ENCODE data around the gene CYP39A1. TPM values are rescaled to one million over a fixed set of nuclear protein-coding genes. Genes with fewer than 3 reads are reported as not detected.

Gene CYP39A1
- total RNA-seq, 2 donors from 2014 or later: 0.68 to 1.1 TPM

DNA sequence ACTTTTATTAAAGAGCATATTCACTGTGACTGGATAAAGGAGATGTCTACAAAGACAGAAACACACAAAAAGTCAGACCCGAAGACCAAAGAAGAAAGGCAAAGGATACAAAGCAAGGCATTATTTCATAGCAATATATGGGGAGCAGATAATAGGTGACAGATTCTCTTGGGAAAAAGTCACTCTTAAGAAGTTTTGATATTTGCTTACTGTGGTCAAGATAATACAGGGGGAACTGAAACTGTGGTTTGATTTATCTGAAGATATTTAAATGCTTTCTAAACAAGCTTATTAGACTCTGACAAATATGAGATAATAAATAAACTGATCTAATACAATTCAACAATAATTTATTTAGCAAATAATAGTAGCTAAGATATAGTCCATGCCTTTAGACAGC, 14.7 kb downstream of the CYP39A1 start:
- Histone ChIP-seq H3K4me3 (no peak overlapping the region), H3K9me3 (no peaks in the 10 kb centered on the region), H3K27ac (no peak overlapping the region), H3K27me3 (replicated peaks; ENCODE audit: insufficient read depth) (no peaks in the 10 kb centered on the region), H3K36me3 (no peaks in the 10 kb centered on the region), H3K4me1 (ENCODE audit: control insufficient read depth in 1 of 2, low read depth in 2 of 2) (no peaks in the 10 kb centered on the region)
- ATAC-seq (ENCODE audit: insufficient number of reproducible peaks, low FRiP score, low read depth) (no peak), DNase-seq (ENCODE audit: low spot score) (no peak)
- TF ChIP-seq, protein P1, sequence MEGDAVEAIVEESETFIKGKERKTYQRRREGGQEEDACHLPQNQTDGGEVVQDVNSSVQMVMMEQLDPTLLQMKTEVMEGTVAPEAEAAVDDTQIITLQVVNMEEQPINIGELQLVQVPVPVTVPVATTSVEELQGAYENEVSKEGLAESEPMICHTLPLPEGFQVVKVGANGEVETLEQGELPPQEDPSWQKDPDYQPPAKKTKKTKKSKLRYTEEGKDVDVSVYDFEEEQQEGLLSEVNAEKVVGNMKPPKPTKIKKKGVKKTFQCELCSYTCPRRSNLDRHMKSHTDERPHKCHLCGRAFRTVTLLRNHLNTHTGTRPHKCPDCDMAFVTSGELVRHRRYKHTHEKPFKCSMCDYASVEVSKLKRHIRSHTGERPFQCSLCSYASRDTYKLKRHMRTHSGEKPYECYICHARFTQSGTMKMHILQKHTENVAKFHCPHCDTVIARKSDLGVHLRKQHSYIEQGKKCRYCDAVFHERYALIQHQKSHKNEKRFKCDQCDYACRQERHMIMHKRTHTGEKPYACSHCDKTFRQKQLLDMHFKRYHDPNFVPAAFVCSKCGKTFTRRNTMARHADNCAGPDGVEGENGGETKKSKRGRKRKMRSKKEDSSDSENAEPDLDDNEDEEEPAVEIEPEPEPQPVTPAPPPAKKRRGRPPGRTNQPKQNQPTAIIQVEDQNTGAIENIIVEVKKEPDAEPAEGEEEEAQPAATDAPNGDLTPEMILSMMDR (IDR thresholded peaks at IDR 0.05): no peak

DNA sequence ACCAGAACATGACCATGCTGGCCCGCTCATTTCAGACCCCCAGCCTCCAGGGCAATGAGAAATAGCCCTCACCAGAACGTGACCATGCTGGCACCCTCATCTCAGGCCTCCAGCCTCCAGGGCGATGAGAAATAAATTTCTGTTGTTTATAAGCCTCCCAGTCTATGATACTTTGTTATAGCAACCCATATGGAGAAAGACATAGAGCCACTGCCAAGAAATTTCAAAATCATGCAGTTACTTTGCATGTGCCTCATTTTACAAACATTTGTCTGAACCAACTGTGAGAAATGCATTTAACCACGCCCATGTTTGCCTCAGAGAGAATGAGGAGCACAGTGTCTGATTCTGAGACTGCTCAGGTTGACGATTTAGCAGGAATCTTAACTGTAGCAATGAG, 15.5 kb downstream of the CYP39A1 start:
- no peak for ATAC-seq (ENCODE audit: insufficient number of reproducible peaks, low FRiP score, low read depth)
- no peak for DNase-seq (ENCODE audit: low spot score)
- Histone ChIP-seq H3K9me3 (no peaks in the 10 kb centered on the region), H3K4me3 (no peak overlapping the region), H3K27ac (no peak overlapping the region), H3K36me3 (no peaks in the 10 kb centered on the region), H3K27me3 (replicated peaks; ENCODE audit: insufficient read depth) (no peaks in the 10 kb centered on the region), H3K4me1 (ENCODE audit: control insufficient read depth in 1 of 2, low read depth in 2 of 2) (no peaks in the 10 kb centered on the region)
- TF ChIP-seq, protein P1 (IDR thresholded peaks at IDR 0.05): no peak

DNA sequence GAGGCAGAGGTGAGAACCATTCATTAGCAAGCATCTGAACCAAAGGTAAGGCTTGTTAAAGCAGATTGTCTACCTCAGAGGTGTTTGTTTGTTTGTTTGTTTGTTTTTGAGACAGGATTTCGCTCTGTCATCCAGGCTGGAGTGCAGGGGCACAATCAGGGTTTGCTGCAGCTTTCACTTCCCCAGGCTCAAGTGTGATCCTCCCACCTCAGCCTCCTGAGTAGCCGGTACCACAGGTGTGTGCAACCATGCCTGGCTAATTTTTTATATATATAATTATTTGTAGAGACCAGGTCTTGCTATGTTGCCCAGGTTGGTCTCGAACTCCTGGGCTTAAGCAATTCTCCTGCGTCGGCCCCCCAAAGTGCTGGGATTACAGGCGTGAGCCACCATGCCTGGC, 17.2 kb downstream of the CYP39A1 start:
- no peak overlapping the region for H3K27ac ChIP-seq
- ATAC-seq (ENCODE audit: insufficient number of reproducible peaks, low FRiP score, low read depth) (no peak), DNase-seq (ENCODE audit: low spot score) (no peak)
- H3K9me3 ChIP-seq: no peaks in the 10 kb centered on the region
- H3K4me3 ChIP-seq: no peak overlapping the region
- TF ChIP-seq, protein P1 (IDR thresholded peaks at IDR 0.05): no peak
- no peaks in the 10 kb centered on the region for H3K27me3 ChIP-seq (replicated peaks; ENCODE audit: insufficient read depth)
- no peaks in the 10 kb centered on the region for H3K36me3 ChIP-seq
- H3K4me1 ChIP-seq (ENCODE audit: control insufficient read depth in 1 of 2, low read depth in 2 of 2): no peaks in the 10 kb centered on the region

DNA sequence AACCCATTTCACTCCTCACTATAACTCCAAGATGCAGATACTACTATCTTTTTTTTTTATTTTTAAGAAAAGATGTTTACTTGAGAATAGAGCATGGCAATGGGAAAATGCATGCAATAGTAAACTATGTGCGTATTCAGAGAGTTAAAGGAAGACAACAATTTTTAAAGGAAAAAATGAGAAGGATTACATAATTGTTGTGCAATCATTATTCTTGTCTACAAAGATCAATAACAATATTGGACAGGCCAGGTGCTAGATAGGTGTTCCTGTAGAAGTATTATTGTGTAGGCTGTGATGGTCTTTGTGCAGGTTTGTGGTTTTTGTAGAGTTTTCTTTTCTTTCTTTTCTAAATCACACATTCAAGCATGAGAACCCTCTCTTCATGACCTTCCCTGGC, 20.6 kb downstream of the CYP39A1 start:
- H3K4me1 ChIP-seq (ENCODE audit: control insufficient read depth in 1 of 2, low read depth in 2 of 2): peaks cover 0 to 4% of the 10 kb centered on the region in 2 donors
- TF ChIP-seq, protein P1 (IDR thresholded peaks at IDR 0.05): no peak
- DNase-seq (ENCODE audit: low spot score): no peak
- H3K4me3 ChIP-seq: no peak overlapping the region
- no peaks in the 10 kb centered on the region for H3K36me3 ChIP-seq
- H3K27me3 ChIP-seq (replicated peaks; ENCODE audit: insufficient read depth): no peaks in the 10 kb centered on the region
- ATAC-seq (ENCODE audit: insufficient number of reproducible peaks, low FRiP score, low read depth): no peak
- H3K27ac ChIP-seq: no peak overlapping the region
- no peaks in the 10 kb centered on the region for H3K9me3 ChIP-seq

DNA sequence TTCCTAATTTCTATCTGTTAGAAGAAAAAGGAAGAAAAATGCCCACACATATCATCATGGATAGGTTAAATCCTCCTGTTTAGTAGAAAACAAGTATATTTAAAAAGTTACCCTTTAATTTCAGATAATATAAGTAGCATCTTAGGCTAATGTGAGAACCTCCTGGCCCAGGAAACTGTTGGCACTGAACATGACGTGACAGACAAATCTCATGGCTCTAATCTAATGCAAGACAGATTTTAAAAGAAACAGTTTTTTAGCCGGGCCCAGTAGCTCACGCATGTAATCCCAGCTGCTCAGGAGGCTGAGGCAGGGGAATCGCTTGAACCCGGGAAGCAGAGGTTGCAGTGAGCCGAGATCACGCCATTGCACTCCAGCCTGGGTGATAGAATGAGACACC, 22.9 kb downstream of the CYP39A1 start:
- Histone ChIP-seq H3K27me3 (replicated peaks; ENCODE audit: insufficient read depth) (no peaks in the 10 kb centered on the region), H3K4me1 (ENCODE audit: control insufficient read depth in 1 of 2, low read depth in 2 of 2) (peaks cover 0 to 4% of the 10 kb centered on the region in 2 donors), H3K4me3 (no peak overlapping the region), H3K36me3 (no peaks in the 10 kb centered on the region), H3K27ac (no peak overlapping the region), H3K9me3 (no peaks in the 10 kb centered on the region)
- DNase-seq (ENCODE audit: low spot score) (no peak), ATAC-seq (ENCODE audit: insufficient number of reproducible peaks, low FRiP score, low read depth) (no peak)
- TF ChIP-seq, protein P1 (IDR thresholded peaks at IDR 0.05): no peak

Measured in thoracic aorta (tissue), 2 donors.